Osteoblast (primary cell): Measurements from ENCODE around the gene EFNA4. TPM values are rescaled to one million over a fixed set of nuclear protein-coding genes. Genes with fewer than 3 reads are reported as not detected.

Experiments
- DNase-seq: peaks from one replicate; pipeline ENCODE4 v3.0.0; 2011; ENCODE audit warnings: low spot score, mixed read lengths; ENCODE audit not compliant: insufficient read length; ENCODE audit errors: missing footprints
- H2AFZ ChIP-seq: 2 replicates; pipeline ENCODE4 v1.6.0; 2011; ENCODE audit warnings: mild to moderate bottlenecking, low read length
- H3K27ac ChIP-seq: 2 replicates; pipeline ENCODE4 v1.5.1; 2011; ENCODE audit warnings: mild to moderate bottlenecking, low read depth, low read length, moderate library complexity
- H3K27me3 ChIP-seq: 2 replicates; pipeline ENCODE4 v1.6.0; 2012; ENCODE audit warnings: mild to moderate bottlenecking, control low read depth, inconsistent platforms, low read length, moderate library complexity; ENCODE audit not compliant: insufficient read depth
- H3K36me3 ChIP-seq: 2 replicates; pipeline ENCODE4 v1.5.1; 2011; ENCODE audit warnings: mild to moderate bottlenecking, low read length, control low read depth, moderate library complexity; ENCODE audit not compliant: insufficient read depth
- H3K4me1 ChIP-seq: 2 replicates; pipeline ENCODE4 v1.5.1; 2011; ENCODE audit warnings: mild to moderate bottlenecking, low read length, control low read depth, moderate library complexity; ENCODE audit not compliant: insufficient read depth
- H3K4me2 ChIP-seq: 2 replicates; pipeline ENCODE4 v1.6.0; 2011; ENCODE audit warnings: mild to moderate bottlenecking, low read length; ENCODE audit not compliant: insufficient read depth
- H3K4me3 ChIP-seq: fragments of 200-600 bp; sonication (generic); 3 replicates; pipeline ENCODE4 v1.5.1; 2012; ENCODE audit warnings: mild to moderate bottlenecking, low read length, inconsistent platforms; ENCODE audit not compliant: insufficient read depth
- H3K79me2 ChIP-seq: 2 replicates; pipeline ENCODE4 v1.6.0; 2012; ENCODE audit warnings: mild to moderate bottlenecking, low read length, control low read depth, inconsistent platforms; ENCODE audit not compliant: insufficient read depth
- H3K9me3 ChIP-seq: 2 replicates; pipeline ENCODE4 v1.5.1; 2011; ENCODE audit warnings: low read depth, low read length, control low read depth
- H4K20me1 ChIP-seq: 2 replicates; pipeline ENCODE4 v1.6.0; 2012; ENCODE audit warnings: mild to moderate bottlenecking, low read length, control low read depth; ENCODE audit not compliant: insufficient read depth
- CTCF ChIP-seq: IDR thresholded peaks from 2 replicates; pipeline ENCODE4 v1.5.1; 2011; ENCODE audit warnings: mild to moderate bottlenecking, low read depth, low read length, moderate library complexity; ENCODE audit errors: extremely low read depth
- total RNA-seq: library from RNA; depleted of rRNA; stranded (reverse); fragments of >200 nt; gene quantifications from 2 replicates; pipeline ENCODE4 v1.2.3, GENCODE V29; 2012

EFNA4 gene
- total RNA-seq, 1 donor = 3.6 TPM

- no peaks in the 10 kb centered on the region for H3K9me3 ChIP-seq
- no peak overlapping the region for H3K4me2 ChIP-seq
- TF ChIP-seq CTCF = no peak
- H4K20me1 ChIP-seq = peaks cover 3% of the 10 kb centered on the region
- no peak overlapping the region for H3K27ac ChIP-seq
- peaks cover 9% of the 10 kb centered on the region for H3K4me1 ChIP-seq
- H3K79me2 ChIP-seq = no peaks in the 10 kb centered on the region
- H2AFZ ChIP-seq = no peak overlapping the region
- H3K27me3 ChIP-seq = peaks cover 52% of the 10 kb centered on the region
- no peaks in the 10 kb centered on the region for H3K36me3 ChIP-seq
- peak; percentile 84 for DNase-seq
- H3K4me3 ChIP-seq = no peak overlapping the region
These were observed 18.9 kb downstream of the EFNA4 start for GRCh38 chr1:155082301-155083051.

- H3K9me3 ChIP-seq = no peaks in the 10 kb centered on the region
- no peak for TF ChIP-seq CTCF
- no peak overlapping the region for H3K4me3 ChIP-seq
- H3K27ac ChIP-seq = no peak overlapping the region
- no peak overlapping the region for H2AFZ ChIP-seq
- H3K4me1 ChIP-seq = peaks cover 9% of the 10 kb centered on the region
- peaks cover 52% of the 10 kb centered on the region for H3K27me3 ChIP-seq
- no peak overlapping the region for H3K4me2 ChIP-seq
- no peaks in the 10 kb centered on the region for H3K79me2 ChIP-seq
- DNase-seq = no peak
- peaks cover 3% of the 10 kb centered on the region for H4K20me1 ChIP-seq
- H3K36me3 ChIP-seq = no peaks in the 10 kb centered on the region
These were observed 19.6 kb downstream of the EFNA4 start for GRCh38 chr1:155083052-155083541.

- Histone ChIP-seq H3K4me1 (peaks cover 9% of the 10 kb centered on the region), H3K4me2 (peak overlapping the region; percentile 91), H3K36me3 (no peaks in the 10 kb centered on the region), H2AFZ (peak overlapping the region; percentile 99), H3K79me2 (no peaks in the 10 kb centered on the region), H3K9me3 (no peaks in the 10 kb centered on the region), H3K27ac (no peak overlapping the region), H3K4me3 (peak overlapping the region; percentile 87), H4K20me1 (peaks cover 3% of the 10 kb centered on the region), H3K27me3 (peaks cover 49% of the 10 kb centered on the region)
- peak; percentile 91 for DNase-seq
- peak; percentile 25 for TF ChIP-seq CTCF
These were observed 20.6 kb downstream of the EFNA4 start for GRCh38 chr1:155083865-155084721.
